HS-5 (cell line): ENCODE measurements around the gene USB1.
"Not testable (repeated sequence)": the region's sequence is repeated elsewhere in the genome, so short reads cannot be mapped to it uniquely, and the experiment has no call there.

Source experiments
- DNase-seq: peaks from one replicate; pipeline ENCODE4 v3.0.0-alpha.2; 2012; ENCODE audit warnings: low read depth

USB1 gene

GRCh38 chr16:57969451-57970123, 31.6 kb upstream of the USB1 start:
- no peak for DNase-seq

- DNase-seq = no peak
Observed at GRCh38 chr16:57970319-57970718, 30.9 kb upstream of the USB1 start.

DNA sequence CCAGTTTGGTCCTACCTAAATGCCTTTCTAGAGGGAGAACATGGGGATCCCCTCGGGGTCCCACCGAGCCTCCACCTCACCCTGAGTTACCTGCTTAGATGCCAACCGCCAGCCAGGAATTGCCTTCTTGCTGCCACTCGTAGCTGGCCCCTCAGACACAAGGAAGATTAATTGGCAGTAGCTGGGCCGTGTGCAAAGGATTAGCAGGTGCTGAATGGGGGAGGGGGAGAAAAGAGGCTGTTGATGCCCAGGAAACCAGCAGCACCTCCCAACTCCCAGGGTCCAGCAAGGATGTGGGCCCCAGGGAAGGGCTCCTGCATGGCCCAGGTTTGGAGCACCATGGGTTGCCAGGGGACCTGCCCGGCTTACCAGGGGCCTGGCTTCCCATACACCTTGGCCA, 30.2 kb upstream of the USB1 start, which contains the start of gene CNGB1:
Gene CNGB1 (minus strand): TSS at position 159 of the 400 bp plus-strand sequence. CDS start 3,842 bp downstream, outside the sequence.
- no peak for DNase-seq

- no peak for DNase-seq
Observed at GRCh38 chr16:57971848-57972247, 29.4 kb upstream of the USB1 start.

- DNase-seq = no peak
Observed at GRCh38 chr16:57972306-57972705, 28.9 kb upstream of the USB1 start.

DNA sequence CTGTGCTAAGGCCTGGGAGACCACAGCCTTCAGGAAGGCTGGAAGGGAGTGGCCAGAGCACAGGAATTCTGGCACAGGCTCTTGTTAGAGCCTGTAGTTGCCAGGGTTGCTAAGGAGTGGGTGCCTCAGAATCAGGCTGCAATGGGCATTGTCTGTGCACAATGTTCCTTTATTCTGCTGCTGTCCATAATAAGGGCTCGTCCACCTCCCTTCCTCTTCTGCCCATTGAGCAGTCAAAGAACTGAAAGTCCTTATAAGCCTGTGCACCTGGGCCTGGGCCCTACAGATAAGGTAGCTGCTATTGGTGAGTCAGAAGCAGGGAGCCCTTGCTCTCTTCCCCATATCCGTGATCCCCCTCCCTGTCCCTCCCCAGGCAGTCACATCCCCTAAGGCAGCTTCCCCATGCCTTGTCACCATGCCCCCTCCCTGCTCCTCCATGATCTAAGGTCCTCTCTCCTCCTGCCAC, 24.8 kb upstream of the USB1 start:
- DNase-seq = no peak

- DNase-seq = no peak
Observed at GRCh38 chr16:57977418-57978069, 23.7 kb upstream of the USB1 start.

GRCh38 chr16:57978070-57978465, 23.1 kb upstream of the USB1 start:
- DNase-seq = not testable (repeated sequence)

- DNase-seq = no peak
Observed at GRCh38 chr16:57979006-57979585, 22.1 kb upstream of the USB1 start.

GRCh38 chr16:57981636-57982035, 19.6 kb upstream of the USB1 start:
- DNase-seq = no peak

DNA sequence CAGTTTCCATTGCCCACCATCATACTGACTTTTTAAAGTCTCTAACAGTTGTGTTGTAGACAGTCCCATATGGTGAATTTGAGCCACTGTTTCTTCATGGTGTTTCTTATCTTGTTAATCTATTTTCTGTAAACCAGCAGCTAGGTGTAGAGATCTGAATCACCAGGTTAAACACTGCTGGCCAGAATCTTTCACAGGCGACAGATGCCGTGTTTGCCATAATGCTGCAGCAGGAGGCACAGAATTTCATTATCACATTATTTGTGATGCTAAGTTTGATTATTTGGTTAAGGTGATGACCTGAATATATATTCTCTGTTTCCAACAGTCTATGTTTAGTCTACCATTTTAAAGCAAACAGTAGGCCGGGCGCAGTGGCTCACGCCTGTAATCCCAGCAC, 18.8 kb upstream of the USB1 start:
- DNase-seq = no peak

- no peak for DNase-seq
Observed at GRCh38 chr16:57984443-57985203, 16.6 kb upstream of the USB1 start.

GRCh38 chr16:57985204-57986181, 15.7 kb upstream of the USB1 start:
- no peak for DNase-seq

DNA sequence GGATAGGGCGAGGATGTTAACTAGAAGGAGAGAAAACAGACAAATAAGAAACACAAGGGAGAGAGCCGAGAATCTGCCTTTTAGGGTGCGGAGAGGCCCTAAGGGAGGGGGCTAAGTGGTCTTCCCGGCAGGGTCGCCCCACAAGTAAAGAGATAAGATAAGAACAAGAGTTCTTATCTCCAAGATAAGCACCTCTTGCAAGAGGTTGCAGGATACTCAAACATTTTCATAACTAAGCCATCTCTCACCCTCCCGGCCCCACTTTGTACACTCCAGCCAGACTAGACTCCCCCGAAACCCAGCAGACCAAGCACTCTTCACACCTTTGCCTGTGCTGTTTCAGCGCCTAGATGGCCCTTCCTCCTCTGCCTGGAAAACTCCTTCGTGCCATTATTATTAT, 15.0 kb upstream of the USB1 start:
- no peak for DNase-seq

GRCh38 chr16:57987441-57988177, 13.6 kb upstream of the USB1 start:
- no peak for DNase-seq

DNA sequence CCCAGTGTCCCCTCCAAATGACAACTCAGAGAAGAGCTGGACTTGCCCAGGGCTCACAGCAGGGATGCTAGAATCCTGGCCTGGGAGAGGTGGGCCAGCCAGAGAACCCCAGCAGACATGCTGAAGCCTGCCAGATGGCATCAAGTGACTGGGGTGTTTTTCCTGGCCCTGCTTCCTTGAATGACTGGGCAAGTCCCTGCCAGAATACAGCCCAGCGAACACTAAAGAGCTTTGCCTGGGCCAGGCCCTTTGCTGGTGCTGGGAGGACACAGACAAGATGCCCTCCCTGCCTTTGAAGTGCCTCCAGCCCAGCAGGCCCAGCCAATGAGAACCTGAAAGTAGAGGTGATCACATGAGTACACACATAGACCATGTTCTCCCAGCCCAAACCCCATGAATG, 12.3 kb upstream of the USB1 start:
- no peak for DNase-seq

DNA sequence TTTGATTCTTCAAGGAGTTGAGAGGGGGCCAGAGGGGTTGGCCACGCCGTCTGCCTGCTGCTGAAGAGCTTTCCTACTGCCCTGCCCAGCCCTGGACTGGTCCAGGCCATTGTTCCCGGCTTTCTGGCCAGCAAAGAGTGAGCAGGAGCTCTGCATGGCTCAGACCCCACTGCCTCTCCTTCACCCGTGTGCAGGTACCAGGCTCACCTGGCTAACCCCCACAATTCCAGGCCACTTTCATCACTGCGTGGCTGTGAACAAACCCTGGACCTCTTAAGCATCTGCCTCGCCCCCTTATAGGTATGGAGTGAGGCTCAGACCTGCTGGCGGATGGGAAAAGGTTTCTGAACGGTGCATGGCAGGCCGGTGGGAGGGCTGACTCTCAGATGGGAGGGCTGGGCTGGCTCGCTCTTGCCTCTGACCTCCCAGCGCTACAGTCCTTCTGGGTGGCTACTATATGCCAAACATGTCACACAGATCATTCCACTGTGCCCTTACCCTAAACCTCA, 9.6 kb upstream of the USB1 start:
- DNase-seq = no peak

DNA sequence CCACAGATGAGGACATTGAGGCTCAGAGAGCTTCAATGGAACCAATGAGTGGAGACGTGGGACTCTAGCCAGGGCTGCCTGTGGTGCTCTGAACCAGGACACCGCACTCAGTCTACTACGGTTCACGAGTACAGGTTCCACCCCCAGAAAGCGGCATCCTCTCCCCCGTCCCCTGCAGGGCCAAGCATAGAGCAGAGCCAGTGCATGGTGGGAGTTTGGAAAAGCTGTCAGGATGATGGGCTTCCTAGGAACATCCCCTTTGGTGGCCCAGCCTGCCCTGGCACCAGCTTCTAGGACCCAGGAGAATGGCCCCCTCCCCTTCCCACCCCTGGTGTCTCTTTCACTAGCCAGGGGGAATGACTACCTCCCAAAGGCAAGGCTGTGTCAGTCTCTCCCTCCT, 9.1 kb upstream of the USB1 start:
- DNase-seq = no peak

DNA sequence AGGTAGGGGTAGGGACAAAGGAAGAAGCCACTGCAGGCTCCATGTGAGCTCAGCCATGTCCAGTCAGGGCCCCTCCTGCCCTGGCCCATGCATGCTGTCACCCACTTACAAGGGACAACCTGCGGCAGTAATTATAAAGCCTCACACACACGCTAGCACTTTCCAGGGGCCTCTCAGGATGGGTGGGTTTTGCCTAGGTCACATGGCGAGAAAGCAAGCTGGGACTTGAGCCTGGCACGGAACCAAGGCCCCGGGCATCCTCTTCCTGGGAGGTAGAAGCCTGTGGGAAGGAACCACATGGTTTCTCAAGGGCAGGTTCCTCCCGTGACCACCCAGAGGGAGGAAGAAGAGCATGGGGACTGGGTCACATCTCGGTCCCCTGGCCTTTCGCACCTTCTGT, 7.8 kb upstream of the USB1 start:
- no peak for DNase-seq

DNA sequence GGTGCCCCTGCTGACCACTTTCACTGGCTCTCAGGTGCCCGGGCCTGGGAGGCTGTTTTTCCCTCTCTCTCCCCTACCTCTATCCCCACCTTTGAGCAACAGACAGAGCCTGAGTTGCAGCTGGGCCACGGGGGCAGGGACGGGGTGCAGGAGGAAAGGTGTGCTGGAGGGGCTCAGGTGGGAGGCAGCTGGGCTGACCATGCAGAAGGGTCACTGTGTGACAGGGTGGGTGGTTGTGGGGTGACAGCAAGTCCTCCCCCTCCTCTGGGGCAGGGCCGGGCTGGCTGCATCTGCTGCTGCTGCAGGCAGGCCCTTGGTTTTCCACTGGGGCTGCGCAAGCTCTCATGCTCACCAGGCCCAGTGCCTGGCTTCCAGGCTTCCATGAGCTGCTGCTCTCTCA, 7.3 kb upstream of the USB1 start:
- DNase-seq = no peak

GRCh38 chr16:57994361-57994760, 6.8 kb upstream of the USB1 start:
- no peak for DNase-seq
